Right lobe of liver (tissue), 4 donors: ENCODE results near the gene ARHGEF38.

Source experiments
- POLR2A ChIP-seq: fragments of 450-650 bp; IDR thresholded peaks from one replicate; pipeline ENCODE4 v1.6.1; 2017; ENCODE audit warnings: antibody characterized with exemption, mild to moderate bottlenecking
- TF ChIP-seq, protein P1 (sequence below), 4 donors: fragments of 200-600 bp in 3 of 4; fragments of 450-650 bp in 1 of 4; IDR thresholded peaks; one replicate each; pipeline versions ENCODE4 v1.5.1 to v1.8.0; 2016 to 2022; ENCODE audit warnings: antibody characterized with exemption in 4 of 4, mild to moderate bottlenecking in 2 of 4
- donor health status: DM: no; HTN: no; CAD: no.
- donor health status: DM: no; HTN: no; CAD: no.
- donor health status: DM: no; HTN: yes; CAD: no.

DNA sequence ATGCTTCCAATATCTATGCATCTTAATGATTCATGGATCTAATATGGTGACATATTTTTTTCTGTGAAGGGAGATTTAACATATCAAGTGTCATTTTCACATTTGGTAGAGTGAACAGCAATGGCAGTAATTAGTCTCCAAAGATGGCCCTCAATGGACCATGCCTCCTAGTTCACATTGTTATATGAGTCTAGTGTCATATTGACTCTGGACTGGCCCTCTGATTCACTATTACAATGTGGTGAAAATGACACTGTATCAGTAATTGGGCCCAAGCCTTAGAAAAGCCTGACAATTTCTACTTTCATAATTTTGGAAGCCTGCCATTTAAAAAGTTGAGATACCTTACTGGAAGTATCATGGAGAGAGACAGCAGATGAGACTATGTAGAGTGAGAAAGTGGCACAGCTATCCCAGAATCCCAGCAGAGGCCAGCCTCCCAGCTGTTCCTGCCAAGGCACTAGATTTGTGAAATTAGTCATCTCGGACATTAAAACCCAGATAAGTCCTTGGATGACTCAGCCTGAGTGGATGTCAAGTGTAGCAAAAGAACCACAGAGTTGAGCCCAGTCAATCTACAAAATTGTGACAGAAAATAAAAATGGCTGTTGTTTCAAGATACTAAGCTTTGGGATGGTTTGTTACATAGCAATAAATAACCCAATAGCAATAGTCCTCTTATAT is 68.4 kb downstream of the ARHGEF38 start:
- TF ChIP-seq, protein P1, sequence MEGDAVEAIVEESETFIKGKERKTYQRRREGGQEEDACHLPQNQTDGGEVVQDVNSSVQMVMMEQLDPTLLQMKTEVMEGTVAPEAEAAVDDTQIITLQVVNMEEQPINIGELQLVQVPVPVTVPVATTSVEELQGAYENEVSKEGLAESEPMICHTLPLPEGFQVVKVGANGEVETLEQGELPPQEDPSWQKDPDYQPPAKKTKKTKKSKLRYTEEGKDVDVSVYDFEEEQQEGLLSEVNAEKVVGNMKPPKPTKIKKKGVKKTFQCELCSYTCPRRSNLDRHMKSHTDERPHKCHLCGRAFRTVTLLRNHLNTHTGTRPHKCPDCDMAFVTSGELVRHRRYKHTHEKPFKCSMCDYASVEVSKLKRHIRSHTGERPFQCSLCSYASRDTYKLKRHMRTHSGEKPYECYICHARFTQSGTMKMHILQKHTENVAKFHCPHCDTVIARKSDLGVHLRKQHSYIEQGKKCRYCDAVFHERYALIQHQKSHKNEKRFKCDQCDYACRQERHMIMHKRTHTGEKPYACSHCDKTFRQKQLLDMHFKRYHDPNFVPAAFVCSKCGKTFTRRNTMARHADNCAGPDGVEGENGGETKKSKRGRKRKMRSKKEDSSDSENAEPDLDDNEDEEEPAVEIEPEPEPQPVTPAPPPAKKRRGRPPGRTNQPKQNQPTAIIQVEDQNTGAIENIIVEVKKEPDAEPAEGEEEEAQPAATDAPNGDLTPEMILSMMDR (IDR thresholded peaks at IDR 0.05), result no peak
- TF ChIP-seq POLR2A, result no peak
